KMS-11 (cell line): ENCODE measurements around the gene COL11A2.

Experiments used
- H2AFZ ChIP-seq: fragments of 200-600 bp; sonication (generic); 2 replicates; pipeline ENCODE4 v1.6.1; 2016; ENCODE audit warnings: antibody characterized with exemption, mixed run types, low read depth
- H3K27ac ChIP-seq: fragments of 200-600 bp; sonication (generic); 2 replicates; pipeline ENCODE4 v1.6.1; 2016; ENCODE audit warnings: mild to moderate bottlenecking, mixed run types
- H3K27me3 ChIP-seq: fragments of 200-600 bp; sonication (generic); 2 replicates; pipeline ENCODE4 v1.6.1; 2017; ENCODE audit warnings: mild to moderate bottlenecking, low read depth, mixed run types, moderate library complexity; ENCODE audit not compliant: insufficient read depth
- H3K36me3 ChIP-seq: fragments of 200-600 bp; sonication (generic); 2 replicates; pipeline ENCODE4 v1.6.1; 2017; ENCODE audit warnings: mild to moderate bottlenecking, mixed run types; ENCODE audit not compliant: insufficient read depth
- H3K4me1 ChIP-seq: fragments of 200-600 bp; sonication (generic); 2 replicates; pipeline ENCODE4 v1.6.1; 2016; ENCODE audit warnings: mild to moderate bottlenecking, low read depth, mixed run types; ENCODE audit not compliant: poor library complexity, severe bottlenecking
- H3K4me2 ChIP-seq: fragments of 200-600 bp; sonication (generic); 2 replicates; pipeline ENCODE4 v1.7.0; 2016; ENCODE audit warnings: mild to moderate bottlenecking, mixed run types
- H3K4me3 ChIP-seq: fragments of 200-600 bp; sonication (generic); IDR thresholded peaks from 2 replicates; pipeline ENCODE4 v1.6.1; 2017; ENCODE audit warnings: low read depth, low read length, mixed read lengths; ENCODE audit not compliant: insufficient read depth
- H3K79me2 ChIP-seq: fragments of 200-600 bp; sonication (generic); 2 replicates; pipeline ENCODE4 v1.6.1; 2016; ENCODE audit warnings: low read depth, mixed run types; ENCODE audit not compliant: insufficient read depth
- H3K9ac ChIP-seq: fragments of 200-600 bp; sonication (generic); 2 replicates; pipeline ENCODE4 v1.6.1; 2016; ENCODE audit warnings: mild to moderate bottlenecking, mixed run types
- H4K20me1 ChIP-seq: fragments of 200-600 bp; sonication (generic); 2 replicates; pipeline ENCODE4 v1.6.1; 2016; ENCODE audit warnings: mild to moderate bottlenecking, mixed run types; ENCODE audit not compliant: insufficient read depth
- CTCF ChIP-seq: fragments of 200-600 bp; sonication (generic); conservative IDR thresholded peaks from 2 replicates; pipeline ENCODE4 v1.6.1; 2017; ENCODE audit warnings: low read depth, mild to moderate bottlenecking, antibody characterized with exemption, low read length, moderate library complexity, mixed read lengths

COL11A2 gene

GRCh38 chr6:33175436-33176069, 16.7 kb downstream of the COL11A2 start:
- no peaks in the 10 kb centered on the region for H3K4me1 ChIP-seq
- H3K36me3 ChIP-seq, result no peaks in the 10 kb centered on the region
- H4K20me1 ChIP-seq, result no peaks in the 10 kb centered on the region
- no peak overlapping the region for H3K4me2 ChIP-seq
- H3K27me3 ChIP-seq, result no peaks in the 10 kb centered on the region
- H3K9ac ChIP-seq, result no peak overlapping the region
- H3K4me3 ChIP-seq, result no peak overlapping the region
- H3K79me2 ChIP-seq, result no peaks in the 10 kb centered on the region
- no peak for TF ChIP-seq CTCF
- H3K27ac ChIP-seq, result no peak overlapping the region
- H2AFZ ChIP-seq, result no peak overlapping the region

DNA sequence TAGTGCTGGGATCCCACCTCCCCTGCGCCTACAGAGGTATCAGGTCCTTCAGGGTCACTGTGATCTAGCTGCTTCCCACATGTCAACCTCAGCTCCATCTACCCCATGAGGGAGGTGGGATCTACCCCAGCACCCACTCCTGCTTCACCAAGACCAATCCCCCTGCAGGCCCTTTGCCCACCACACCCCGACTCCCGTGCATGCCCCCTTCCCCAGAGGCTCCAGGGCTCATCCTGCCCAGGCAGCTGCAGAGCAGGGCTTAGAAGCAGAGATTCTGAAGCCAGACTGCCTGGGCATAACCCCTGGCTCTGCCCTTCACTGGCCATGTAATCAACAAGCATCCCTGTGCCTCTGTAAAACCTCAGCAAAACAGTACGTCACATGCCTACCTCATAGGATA, 17.5 kb downstream of the COL11A2 start:
- H2AFZ ChIP-seq, result no peak overlapping the region
- H3K36me3 ChIP-seq, result no peaks in the 10 kb centered on the region
- no peak overlapping the region for H3K9ac ChIP-seq
- no peak overlapping the region for H3K4me2 ChIP-seq
- no peaks in the 10 kb centered on the region for H3K79me2 ChIP-seq
- no peaks in the 10 kb centered on the region for H4K20me1 ChIP-seq
- H3K4me1 ChIP-seq, result no peaks in the 10 kb centered on the region
- TF ChIP-seq CTCF, result no peak
- no peak overlapping the region for H3K4me3 ChIP-seq
- no peaks in the 10 kb centered on the region for H3K27me3 ChIP-seq
- H3K27ac ChIP-seq, result no peak overlapping the region

DNA sequence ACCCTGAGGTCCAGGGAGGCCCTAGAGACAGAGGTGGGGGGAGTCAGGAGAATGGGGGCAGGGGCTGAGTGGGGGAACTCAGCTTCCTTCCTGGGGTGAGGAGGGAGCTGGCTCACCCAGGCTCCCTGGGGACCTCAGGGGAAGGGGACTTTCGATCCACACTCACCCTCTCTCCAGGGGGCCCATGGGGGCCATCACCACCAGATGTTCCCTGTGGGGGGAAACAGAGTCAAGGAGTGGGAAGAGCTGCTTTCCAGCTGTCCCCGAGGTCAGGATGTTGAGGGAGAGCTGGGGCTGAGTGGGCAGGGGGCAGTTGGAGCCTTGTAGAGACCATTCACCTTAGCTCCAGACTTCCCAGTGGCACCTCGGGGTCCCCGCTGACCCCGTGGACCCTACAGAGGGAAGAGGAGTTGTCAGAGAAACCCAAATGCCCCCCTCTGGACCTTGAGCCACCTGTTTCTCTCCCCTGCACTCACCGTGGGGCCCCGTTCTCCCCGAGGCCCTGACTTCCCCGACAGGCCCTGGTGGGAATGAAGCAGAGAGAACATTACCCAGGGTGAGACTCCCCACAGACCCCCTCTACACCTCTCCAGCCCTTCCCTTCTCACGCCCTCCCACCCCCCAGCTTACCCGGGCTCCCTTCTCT, 18.6 kb downstream of the COL11A2 start:
- no peaks in the 10 kb centered on the region for H3K27me3 ChIP-seq
- no peaks in the 10 kb centered on the region for H4K20me1 ChIP-seq
- no peak overlapping the region for H3K4me3 ChIP-seq
- H3K79me2 ChIP-seq, result no peaks in the 10 kb centered on the region
- H2AFZ ChIP-seq, result no peak overlapping the region
- no peak for TF ChIP-seq CTCF
- no peak overlapping the region for H3K4me2 ChIP-seq
- no peaks in the 10 kb centered on the region for H3K36me3 ChIP-seq
- no peak overlapping the region for H3K27ac ChIP-seq
- no peaks in the 10 kb centered on the region for H3K4me1 ChIP-seq
- no peak overlapping the region for H3K9ac ChIP-seq

DNA sequence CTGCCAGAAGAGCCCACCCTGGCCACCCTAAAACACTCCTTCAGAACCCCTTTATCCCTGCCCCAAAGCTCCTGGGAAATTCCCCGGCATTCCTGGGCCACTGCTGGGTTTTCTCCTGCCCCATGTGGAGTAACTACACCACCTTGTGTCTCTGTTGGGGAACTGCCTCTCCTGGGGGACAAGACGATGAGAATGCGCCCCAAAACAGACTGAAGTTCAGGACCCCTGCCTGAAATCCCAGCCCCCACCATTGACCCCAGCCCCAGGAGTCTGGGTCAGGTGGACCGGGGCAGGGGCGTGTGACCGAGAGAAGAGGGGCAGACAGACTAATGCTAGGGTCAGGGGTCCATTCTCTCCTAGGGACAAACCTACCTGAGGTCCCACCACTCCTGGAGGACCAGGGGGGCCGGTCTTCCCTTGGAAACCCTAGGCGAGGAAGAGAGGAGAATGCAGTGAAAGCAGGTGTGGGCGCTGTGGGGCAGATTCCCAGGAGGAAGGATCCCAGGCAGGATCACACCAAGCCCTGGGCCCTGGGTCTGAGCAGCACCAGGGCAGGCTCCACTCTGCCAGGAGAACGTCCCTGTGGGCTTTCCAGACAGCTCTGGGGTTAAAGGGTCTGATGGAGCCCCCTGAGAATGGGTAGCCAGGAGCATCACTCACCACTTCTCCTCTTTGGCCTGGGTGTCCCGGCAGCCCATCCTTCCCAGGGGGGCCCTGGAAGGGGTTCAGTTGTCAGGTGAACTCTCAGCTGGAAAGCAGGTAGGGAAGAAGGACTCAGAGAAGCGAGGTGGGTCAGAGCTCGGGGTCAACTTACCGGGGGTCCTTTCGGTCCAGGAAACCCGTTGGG, 19.4 kb downstream of the COL11A2 start:
- Histone ChIP-seq H3K4me3 (no peak overlapping the region), H3K27ac (no peak overlapping the region), H3K27me3 (no peaks in the 10 kb centered on the region), H4K20me1 (no peaks in the 10 kb centered on the region), H3K9ac (no peak overlapping the region), H3K79me2 (no peaks in the 10 kb centered on the region), H2AFZ (no peak overlapping the region), H3K4me2 (no peak overlapping the region), H3K4me1 (no peaks in the 10 kb centered on the region), H3K36me3 (no peaks in the 10 kb centered on the region)
- peak; percentile 73 for TF ChIP-seq CTCF
